SK-N-SH (cell line): ENCODE results near the gene LMO7. TPM values are rescaled to one million over a fixed set of nuclear protein-coding genes. Genes with fewer than 3 reads are reported as not detected.

Experiments
- CTCF ChIA-PET: fragments of 300-600, 350-600 bp; formaldehyde crosslinking; extraction: SDS; loops from one replicate; lab custom pipeline; 2021; lab: Yijun Ruan, JAX
- POLR2A ChIA-PET: fragments of 350-600 bp; sonication (Branson Sonifier 250); formaldehyde crosslinking; extraction: SDS; loops from one replicate; lab custom pipeline; 2020; ENCODE audit warnings: antibody characterized with exemption, inconsistent platforms; lab: Yijun Ruan, JAX
- DNase-seq: peaks from one replicate; pipeline ENCODE4 v3.0.0; 2012
- H2AFZ ChIP-seq: fragments of 200-600 bp; sonication (generic); 2 replicates; pipeline ENCODE4 v1.8.1; 2016; ENCODE audit warnings: antibody characterized with exemption, mild to moderate bottlenecking, low read depth
- H3F3A ChIP-seq: fragments of 200-600 bp; sonication (generic); replicated peaks from 2 replicates; pipeline ENCODE3; 2016; ENCODE audit warnings: antibody characterized with exemption, mild to moderate bottlenecking; ENCODE audit not compliant: insufficient read depth
- H3K27ac ChIP-seq, 2 experiments: fragments of 200-500 bp in 1 of 2; fragments of 200-600 bp in 1 of 2; sonication (Bioruptor generic) in 1 of 2; sonication (generic), shearing (Covaris generic) in 1 of 2; 2 replicates each; pipeline versions ENCODE4 v1.5.1 to v1.6.1; 2014 to 2016; ENCODE audit warnings: low read depth in 2 of 2, inconsistent platforms in 1 of 2, low read length in 1 of 2, mild to moderate bottlenecking in 1 of 2, mixed read lengths in 1 of 2
- H3K27me3 ChIP-seq: fragments of 200-600 bp; sonication (generic), shearing (Covaris generic); 2 replicates; pipeline ENCODE4 v1.6.1; 2016; ENCODE audit warnings: mixed run types; ENCODE audit not compliant: insufficient read depth
- H3K36me3 ChIP-seq, 2 experiments: fragments of 200-500 bp in 1 of 2; fragments of 200-600 bp in 1 of 2; sonication (Bioruptor generic) in 1 of 2; sonication (generic) in 1 of 2; replicated peaks in 1 of 2; 2 replicates each; pipeline versions ENCODE3 to v1.5.1; 2014 to 2016; ENCODE audit warnings: low read length in 1 of 2, mild to moderate bottlenecking in 1 of 2; ENCODE audit not compliant: insufficient read depth in 2 of 2, control insufficient read depth in 1 of 2
- H3K4me1 ChIP-seq, 2 experiments: fragments of 200-500 bp in 1 of 2; fragments of 200-600 bp in 1 of 2; sonication (Bioruptor generic) in 1 of 2; sonication (generic), shearing (Covaris generic) in 1 of 2; 2 replicates each; pipeline versions ENCODE4 v1.5.1 to v1.6.1; 2014 to 2016; ENCODE audit warnings: low read depth in 1 of 2, low read length in 1 of 2, mixed run types in 1 of 2; ENCODE audit not compliant: insufficient read depth in 2 of 2, control insufficient read depth in 1 of 2
- H3K4me2 ChIP-seq: fragments of 200-600 bp; sonication (generic), shearing (Covaris generic); 2 replicates; pipeline ENCODE4 v1.6.1; 2017; ENCODE audit warnings: mixed run types
- H3K4me3 ChIP-seq, 2 experiments: fragments of 200-500 bp in 1 of 2; fragments of 200-600 bp in 1 of 2; sonication (Bioruptor generic) in 1 of 2; sonication (generic), shearing (Covaris generic) in 1 of 2; 2 replicates each; pipeline versions ENCODE4 v1.5.1 to v1.8.1; 2014 to 2016; ENCODE audit warnings: low read depth in 2 of 2, inconsistent platforms in 1 of 2, low read length in 1 of 2, mild to moderate bottlenecking in 1 of 2, mixed read lengths in 1 of 2, moderate library complexity in 1 of 2
- H3K79me2 ChIP-seq: fragments of 200-600 bp; sonication (generic); 2 replicates; pipeline ENCODE4 v1.8.1; 2017; ENCODE audit warnings: mild to moderate bottlenecking; ENCODE audit not compliant: insufficient read depth
- H3K9ac ChIP-seq: fragments of 200-600 bp; sonication (generic); 2 replicates; pipeline ENCODE4 v1.6.1; 2017; ENCODE audit warnings: mixed run types
- H3K9me2 ChIP-seq: fragments of 200-600 bp; sonication (generic); 2 replicates; pipeline ENCODE4 v1.6.1; 2017; ENCODE audit warnings: mixed run types
- H3K9me3 ChIP-seq: fragments of 200-600 bp; sonication (generic); 2 replicates; pipeline ENCODE4 v1.6.1; 2017; ENCODE audit warnings: mixed run types, mild to moderate bottlenecking, moderate library complexity
- H4K20me1 ChIP-seq: fragments of 200-600 bp; sonication (generic); 2 replicates; pipeline ENCODE4 v1.6.1; 2017; ENCODE audit warnings: mild to moderate bottlenecking, mixed run types; ENCODE audit not compliant: insufficient read depth
- CHD2 ChIP-seq: fragments of 150-350 bp; IDR thresholded peaks from 2 replicates; pipeline ENCODE4 v1.6.1; 2018; ENCODE audit warnings: low read length; ENCODE audit not compliant: partially characterized antibody
- ELF1 ChIP-seq: IDR thresholded peaks from 2 replicates; pipeline ENCODE4 v1.4.0; 2012
- EZH2phosphoT487 ChIP-seq: fragments of 200-600 bp; sonication (generic); IDR thresholded peaks from 2 replicates; pipeline ENCODE4 v1.6.1; 2017; ENCODE audit warnings: low read depth, mixed run types, mild to moderate bottlenecking, antibody characterized with exemption, moderate library complexity, borderline replicate concordance
- FOSL2 ChIP-seq: IDR thresholded peaks from 2 replicates; pipeline ENCODE4 v1.4.0; 2012; ENCODE audit warnings: low read depth, mild to moderate bottlenecking, moderate library complexity, borderline replicate concordance
- FOXM1 ChIP-seq: IDR thresholded peaks from 2 replicates; pipeline ENCODE4 v1.4.0; 2012; ENCODE audit warnings: low read depth, mild to moderate bottlenecking
- GATA2 ChIP-seq: sonication (generic); formaldehyde crosslinking; IDR thresholded peaks from 2 replicates; pipeline ENCODE4 v1.5.0; 2020; ENCODE audit warnings: mild to moderate bottlenecking, missing genetic modification reagents
- JUND ChIP-seq: IDR thresholded peaks from 2 replicates; pipeline ENCODE4 v1.4.0; 2012
- MAX ChIP-seq: IDR thresholded peaks from 2 replicates; pipeline ENCODE4 v1.4.0; 2012; ENCODE audit warnings: low read depth
- MEF2A ChIP-seq: IDR thresholded peaks from 2 replicates; pipeline ENCODE4 v1.4.0; 2012; ENCODE audit warnings: low read depth, borderline replicate concordance
- NRF1 ChIP-seq: IDR thresholded peaks from 2 replicates; pipeline ENCODE4 v1.6.1; 2012; ENCODE audit warnings: low read depth, mild to moderate bottlenecking, low read length
- POLR2AphosphoS5 ChIP-seq: IDR thresholded peaks from 2 replicates; pipeline ENCODE4 v1.6.1; 2012; ENCODE audit warnings: low read depth, low read length
- RAD21 ChIP-seq: IDR thresholded peaks from 2 replicates; pipeline ENCODE4 v1.6.1; 2012; ENCODE audit warnings: mild to moderate bottlenecking, low read length
- RCOR1 ChIP-seq: fragments of 150-350 bp; IDR thresholded peaks from 2 replicates; pipeline ENCODE4 v1.6.1; 2017; ENCODE audit warnings: antibody characterized with exemption, low read length
- SIN3A ChIP-seq: IDR thresholded peaks from 2 replicates; pipeline ENCODE4 v1.6.1; 2012; ENCODE audit warnings: low read depth, mild to moderate bottlenecking, low read length, moderate library complexity, borderline replicate concordance
- SMC3 ChIP-seq: IDR thresholded peaks from 2 replicates; pipeline ENCODE4 v1.6.1; 2012; ENCODE audit warnings: low read depth, low read length, improper control_type of control experiment
- TCF12 ChIP-seq: IDR thresholded peaks from 2 replicates; pipeline ENCODE4 v1.4.0; 2012
- USF2 ChIP-seq: fragments of 150-350 bp; IDR thresholded peaks from 2 replicates; pipeline ENCODE4 v1.6.1; 2017; ENCODE audit warnings: antibody characterized with exemption, low read length, low read depth, borderline replicate concordance
- YY1 ChIP-seq: IDR thresholded peaks from 2 replicates; pipeline ENCODE4 v1.4.0; 2012; ENCODE audit warnings: low read depth, mild to moderate bottlenecking
- WGBS: methylation state at CpG from one replicate; pipeline ENCODE4 v1.1.6; 2017; ENCODE audit warnings: low lambda C conversion rate; 5-methylcytosine and 5-hydroxymethylcytosine counted together
- polyA plus RNA-seq, 3 experiments: library from polyadenylated mRNA; depleted of rRNA; stranded (reverse); fragments of >200 nt; gene quantifications; 2 replicates each; pipeline ENCODE4 v1.2.3, GENCODE V29; 2012
- TF ChIP-seq, protein P1 (sequence below): IDR thresholded peaks from 2 replicates; pipeline ENCODE4 v1.4.0; 2012; ENCODE audit warnings: low read depth, borderline replicate concordance

Gene LMO7
- polyA plus RNA-seq, 1 of the 3 experiments (the other 2 are of a cell fraction) = 83.6 TPM

DNA sequence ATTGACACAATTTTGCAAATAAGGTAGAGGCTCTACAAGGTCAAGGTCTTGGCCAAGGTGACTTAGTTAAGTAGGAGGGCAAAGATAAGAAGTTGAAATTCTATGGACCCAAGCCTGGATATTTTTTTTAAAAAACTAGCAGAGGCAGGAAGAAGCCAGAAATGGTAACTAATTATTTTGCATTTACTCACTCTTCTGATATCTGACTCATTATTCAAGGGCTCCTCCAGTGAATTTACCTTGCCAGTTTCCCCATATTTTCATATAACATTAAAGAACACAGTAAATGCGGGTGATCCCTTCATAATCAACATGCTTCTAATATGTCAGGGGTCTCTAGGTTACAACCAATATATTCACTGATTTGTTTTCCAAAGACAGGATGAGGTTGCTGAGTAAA, 246.1 kb downstream of the LMO7 start:
- POLR2A ChIA-PET = no interaction called here

DNA sequence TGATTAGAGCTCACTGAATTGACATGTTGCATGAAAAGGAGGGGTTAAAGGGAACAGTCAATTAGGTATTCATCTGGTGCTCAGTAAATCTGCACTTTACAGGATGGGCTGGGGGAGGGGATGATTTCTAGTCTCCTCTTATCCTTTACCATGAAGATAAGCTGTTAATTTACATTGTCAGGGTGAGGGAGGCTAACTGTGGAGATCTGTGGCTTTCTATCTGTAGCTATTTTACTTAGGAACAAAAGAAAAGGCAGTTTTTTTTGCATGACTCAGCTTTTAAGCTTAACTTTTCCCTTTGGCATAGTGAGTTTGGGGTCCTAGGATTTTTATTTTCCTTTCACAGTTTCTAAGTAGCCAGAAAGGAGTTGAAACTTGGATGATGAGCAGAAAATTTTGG, 253.3 kb downstream of the LMO7 start:
- ChIA-PET POLR2A (no interaction called here), CTCF (interaction anchor here (1.2 to 2.0 kb wide), 4 partner anchors 12 to 20 kb away, joined by 3 to 6 read pairs (median 4); no protein-coding TSS in a partner anchor)
- Histone ChIP-seq H4K20me1 (no peaks in the 10 kb centered on the region), H3K36me3 (no peaks in the 10 kb centered on the region), H3K9ac (no peak overlapping the region), H3K9me3 (no peaks in the 10 kb centered on the region), H3K9me2 (no peaks in the 10 kb centered on the region), H3K4me1 (no peaks in the 10 kb centered on the region), H3K27me3 (no peaks in the 10 kb centered on the region), H3K79me2 (no peaks in the 10 kb centered on the region), H3K27ac (no peak overlapping the region), H3F3A (no peaks in the 10 kb centered on the region), H3K4me3 (no peak overlapping the region), H2AFZ (no peak overlapping the region), H3K4me2 (no peak overlapping the region)
- TF ChIP-seq USF2 = no peak
- TF ChIP-seq CHD2 = no peak
- no peak for TF ChIP-seq JUND
- no peak for TF ChIP-seq POLR2AphosphoS5
- TF ChIP-seq RAD21 = no peak
- no peak for TF ChIP-seq SIN3A
- TF ChIP-seq, protein P1, sequence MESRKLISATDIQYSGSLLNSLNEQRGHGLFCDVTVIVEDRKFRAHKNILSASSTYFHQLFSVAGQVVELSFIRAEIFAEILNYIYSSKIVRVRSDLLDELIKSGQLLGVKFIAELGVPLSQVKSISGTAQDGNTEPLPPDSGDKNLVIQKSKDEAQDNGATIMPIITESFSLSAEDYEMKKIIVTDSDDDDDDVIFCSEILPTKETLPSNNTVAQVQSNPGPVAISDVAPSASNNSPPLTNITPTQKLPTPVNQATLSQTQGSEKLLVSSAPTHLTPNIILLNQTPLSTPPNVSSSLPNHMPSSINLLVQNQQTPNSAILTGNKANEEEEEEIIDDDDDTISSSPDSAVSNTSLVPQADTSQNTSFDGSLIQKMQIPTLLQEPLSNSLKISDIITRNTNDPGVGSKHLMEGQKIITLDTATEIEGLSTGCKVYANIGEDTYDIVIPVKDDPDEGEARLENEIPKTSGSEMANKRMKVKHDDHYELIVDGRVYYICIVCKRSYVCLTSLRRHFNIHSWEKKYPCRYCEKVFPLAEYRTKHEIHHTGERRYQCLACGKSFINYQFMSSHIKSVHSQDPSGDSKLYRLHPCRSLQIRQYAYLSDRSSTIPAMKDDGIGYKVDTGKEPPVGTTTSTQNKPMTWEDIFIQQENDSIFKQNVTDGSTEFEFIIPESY = no peak
- no peak for TF ChIP-seq YY1
- TF ChIP-seq MEF2A = no peak
- TF ChIP-seq FOXM1 = no peak
- no peak for TF ChIP-seq MAX
- no peak for TF ChIP-seq RCOR1
- DNase-seq = no peak

More for the DNA sequence above, 246.1 kb downstream of the LMO7 start:
- no peaks in the 10 kb centered on the region for H3K9me3 ChIP-seq
- H3K79me2 ChIP-seq = no peaks in the 10 kb centered on the region
- no peaks in the 10 kb centered on the region for H3F3A ChIP-seq
- H3K4me1 ChIP-seq = no peaks in the 10 kb centered on the region
- DNase-seq = no peak
- no peaks in the 10 kb centered on the region for H3K9me2 ChIP-seq
- no peak overlapping the region for H3K9ac ChIP-seq
- H3K36me3 ChIP-seq = no peaks in the 10 kb centered on the region
- CTCF ChIA-PET = interaction anchor here (0.7 to 1.4 kb wide), 4 partner anchors 12 to 1021 kb away, joined by 3 to 5 read pairs (median 4); no protein-coding TSS in a partner anchor
- no peaks in the 10 kb centered on the region for H3K27me3 ChIP-seq
- no peak overlapping the region for H3K4me3 ChIP-seq
- no peak overlapping the region for H3K4me2 ChIP-seq
- H3K27ac ChIP-seq = no peak overlapping the region
- TF ChIP-seq NRF1 (no peak), FOSL2 (no peak), SIN3A (no peak), CHD2 (no peak), ELF1 (no peak), GATA2 (no peak), TCF12 (no peak), EZH2phosphoT487 (no peak), RCOR1 (no peak), SMC3 (no peak)
- H4K20me1 ChIP-seq = no peaks in the 10 kb centered on the region
- no peak overlapping the region for H2AFZ ChIP-seq
- WGBS = 52% methylated on average over 1 of the region's 1 CpG
